Astrocyte of the hippocampus (primary cell): ENCODE measurements around the gene RPS26.
A peak's percentile ranks its signal among the peaks of the same experiment; 100 is the strongest.
"Not testable (repeated sequence)": the region's sequence is repeated elsewhere in the genome, so short reads cannot be mapped to it uniquely, and the experiment has no call there.

Experiments used
- DNase-seq: peaks from one replicate; pipeline ENCODE4 v3.0.0; 2011; ENCODE audit warnings: low read depth, low spot score

Gene RPS26

DNA sequence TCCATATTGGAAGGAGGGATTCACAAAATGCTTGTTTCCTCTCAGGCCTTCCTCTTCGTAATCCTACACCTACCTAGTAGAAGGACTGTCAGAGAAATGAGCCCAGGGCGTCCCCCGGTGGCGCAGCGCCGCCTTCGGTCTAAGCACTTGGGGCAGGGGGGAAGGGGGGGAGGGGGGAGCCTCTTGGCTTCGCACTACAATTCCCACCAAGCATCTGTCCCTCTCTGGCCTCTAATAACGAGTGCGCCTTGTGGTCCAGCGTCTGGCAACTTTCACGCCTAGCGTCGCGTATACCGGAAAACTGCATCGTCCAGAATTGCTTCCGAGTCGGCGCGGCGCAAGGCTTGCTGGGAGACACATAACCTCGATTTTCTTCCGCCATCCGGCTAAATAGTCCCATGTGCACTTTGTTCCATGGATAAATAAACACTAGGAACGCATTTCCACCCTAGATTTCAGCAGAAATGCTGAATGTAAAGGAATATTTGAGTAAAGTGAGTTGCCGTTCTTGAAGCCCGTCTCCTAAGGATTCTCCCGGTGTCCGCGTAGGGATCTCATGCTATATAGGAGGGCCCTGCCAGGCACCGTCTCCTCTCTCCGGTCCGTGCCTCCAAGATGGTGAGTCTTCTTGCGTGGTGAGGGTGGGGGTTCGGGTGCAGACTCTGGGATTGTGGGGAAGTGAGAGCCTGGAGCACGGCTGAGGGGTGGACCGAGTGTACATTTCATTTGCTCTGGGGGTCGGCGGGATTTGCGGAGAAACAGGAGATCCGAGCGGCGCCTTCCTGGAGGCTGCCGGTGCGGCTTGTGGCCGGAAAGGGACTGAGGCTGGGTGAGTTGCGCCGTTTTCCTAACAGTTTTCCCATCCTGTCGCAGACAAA lies at the start of gene RPS26:
RPS26 (plus strand) TSS at position 367 of the 878 bp plus-strand sequence; CDS start at position 616, 249 bp downstream.
- DNase-seq, result peak; percentile 99

GRCh38 chr12:55993230-55993853 lies 48.4 kb upstream of the RPS26 start:
- DNase-seq, result no peak

GRCh38 chr12:55995366-55995765 lies 46.4 kb upstream of the RPS26 start:
- DNase-seq, result no peak

- peak; percentile 81 for DNase-seq
Observed at GRCh38 chr12:55996201-55996714, 45.5 kb upstream of the RPS26 start.

GRCh38 chr12:55996715-55997534 lies 44.8 kb upstream of the RPS26 start, which contains the start of gene SUOX:
Gene SUOX (plus strand): TSS chr12:55997276. CDS start chr12:56002222, 4,946 bp downstream.
- DNase-seq, result peak; percentile 98

- no peak for DNase-seq
Observed at GRCh38 chr12:55997535-55997859, 44.2 kb upstream of the RPS26 start.

- DNase-seq, result not testable (repeated sequence)
Observed at GRCh38 chr12:55999522-55999921, 42.2 kb upstream of the RPS26 start.

DNA sequence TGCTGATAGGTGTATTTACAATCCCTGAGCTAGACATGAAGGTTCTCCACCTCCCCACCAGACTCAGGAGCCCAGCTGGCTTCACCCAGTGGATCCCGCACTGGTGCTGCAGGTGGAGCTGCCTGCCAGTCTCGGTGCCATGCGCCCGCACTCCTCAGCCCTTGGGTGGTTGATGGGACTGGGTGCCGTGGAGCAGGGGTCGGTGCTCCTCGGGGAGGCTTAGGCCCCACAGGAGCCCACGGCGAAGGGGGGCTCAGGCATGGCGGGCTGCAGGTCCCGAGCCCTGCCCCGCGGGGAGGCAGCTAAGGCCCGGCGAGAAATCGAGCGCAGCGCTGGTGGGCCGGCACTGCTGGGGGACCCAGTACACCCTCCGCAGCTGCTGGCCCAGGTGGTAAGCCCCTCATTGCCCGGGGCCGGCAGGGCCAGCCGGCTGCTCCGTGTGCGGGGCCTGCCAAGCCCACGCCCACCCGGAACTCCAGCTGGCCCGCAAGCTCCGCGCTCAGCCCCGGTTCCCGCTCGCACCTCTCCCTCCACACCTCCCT lies 41.6 kb upstream of the RPS26 start:
- not testable (repeated sequence) for DNase-seq

DNA sequence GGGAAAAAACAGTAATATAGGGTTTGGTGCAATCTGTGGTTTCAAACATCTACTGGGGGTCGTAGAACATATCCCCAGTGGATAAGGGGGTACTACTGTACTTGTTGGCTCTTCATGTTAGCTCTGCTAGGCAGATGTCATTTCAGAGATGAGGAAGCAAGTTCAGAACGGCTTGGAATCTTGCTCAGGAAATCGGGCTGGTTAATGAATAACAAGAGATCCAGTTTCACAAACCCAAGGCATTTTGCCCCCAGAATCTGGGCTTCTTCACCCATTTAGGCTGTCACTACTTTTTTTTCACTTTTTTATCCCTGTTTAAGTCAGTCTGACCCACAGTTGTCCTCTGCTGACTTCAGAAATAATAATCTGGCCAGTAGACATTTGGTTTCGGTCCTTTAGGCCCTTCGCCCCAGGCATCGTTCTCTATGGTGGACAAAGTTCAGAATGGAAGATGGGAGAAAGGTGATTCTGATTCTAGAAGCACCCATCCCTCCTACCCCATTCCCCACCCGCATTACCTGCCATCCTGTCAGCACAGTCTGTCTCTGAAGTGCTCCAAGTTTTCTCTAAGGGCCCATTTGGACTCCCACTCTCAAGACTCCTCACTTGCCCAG lies 40.1 kb upstream of the RPS26 start:
- DNase-seq, result no peak

DNA sequence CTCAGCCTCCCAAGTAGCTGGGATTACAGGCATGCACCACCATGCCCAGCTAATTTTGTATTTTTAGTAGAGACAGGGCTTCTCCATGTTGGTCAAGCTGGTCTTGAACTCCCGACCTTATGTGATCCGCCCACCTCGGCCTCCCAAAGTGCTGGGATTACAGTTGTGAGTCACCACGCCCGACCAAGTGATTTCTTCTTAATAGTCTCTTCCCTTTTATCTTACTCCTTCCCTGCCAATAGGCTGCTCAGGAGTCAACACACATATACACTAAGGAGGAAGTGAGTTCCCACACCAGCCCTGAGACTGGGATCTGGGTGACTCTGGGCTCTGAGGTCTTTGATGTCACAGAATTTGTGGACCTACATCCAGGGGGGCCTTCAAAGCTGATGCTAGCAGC lies 38.3 kb upstream of the RPS26 start:
- DNase-seq, result not testable (repeated sequence)

DNA sequence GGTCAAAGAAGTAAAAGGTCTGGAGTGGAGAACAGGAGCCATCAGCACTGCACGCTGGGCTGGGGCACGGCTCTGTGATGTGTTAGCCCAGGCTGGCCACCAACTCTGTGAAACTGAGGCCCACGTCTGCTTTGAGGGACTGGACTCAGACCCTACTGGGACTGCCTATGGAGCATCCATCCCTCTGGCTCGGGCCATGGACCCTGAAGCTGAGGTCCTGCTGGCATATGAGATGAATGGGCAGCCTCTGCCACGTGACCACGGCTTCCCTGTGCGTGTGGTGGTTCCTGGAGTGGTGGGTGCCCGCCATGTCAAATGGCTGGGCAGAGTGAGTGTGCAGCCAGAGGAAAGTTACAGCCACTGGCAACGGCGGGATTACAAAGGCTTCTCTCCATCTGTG lies 37.5 kb upstream of the RPS26 start:
- no peak for DNase-seq

DNA sequence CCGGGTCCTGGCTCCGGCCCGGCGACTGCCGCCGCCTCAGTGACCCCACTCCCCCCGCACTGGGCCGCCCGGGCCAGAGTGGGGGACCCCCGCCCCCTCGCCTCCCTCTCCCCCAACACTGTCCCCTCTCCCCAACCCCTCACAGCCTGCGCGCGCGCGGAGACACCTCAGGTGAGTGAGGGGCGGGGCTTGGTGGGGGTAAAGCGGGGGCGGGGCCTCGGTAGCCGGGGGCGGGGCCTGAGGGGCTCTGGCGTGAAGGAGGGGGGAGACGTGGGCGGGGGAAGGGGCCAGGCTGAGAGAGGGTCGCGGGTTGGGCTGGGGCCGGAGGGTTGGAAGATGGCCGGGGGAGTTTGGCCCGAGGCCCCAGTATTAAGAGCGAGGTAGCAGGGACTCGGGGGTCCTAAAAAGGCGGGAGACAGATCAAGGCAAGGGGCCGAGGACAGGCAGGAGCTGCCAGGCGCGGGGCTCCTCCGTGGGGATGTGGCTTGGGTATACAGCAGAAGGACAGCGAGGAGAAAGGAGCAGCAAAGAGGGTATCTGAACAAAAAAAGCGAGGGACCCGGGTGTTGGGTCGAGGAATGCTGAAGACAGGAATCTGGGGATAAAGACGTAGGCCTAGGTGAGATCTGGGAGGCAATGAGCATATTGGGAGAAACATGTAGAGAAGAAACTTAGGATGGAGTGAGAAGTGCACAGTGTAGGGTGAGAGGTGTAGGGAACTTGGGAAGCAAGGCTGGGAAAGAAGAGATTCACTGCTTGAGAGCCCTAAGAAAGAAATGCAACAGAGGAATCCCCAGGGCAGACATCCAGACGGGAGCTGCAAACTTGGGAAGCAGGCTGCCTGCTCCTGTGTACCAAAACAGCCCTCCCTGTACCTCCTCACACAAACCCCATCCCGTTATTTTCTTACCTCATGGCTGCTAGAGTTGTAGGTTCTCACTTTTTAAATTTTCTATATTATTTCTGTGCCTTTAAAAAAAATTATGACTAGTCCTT lies 33.9 kb upstream of the RPS26 start:
- DNase-seq, result peak; percentile 51

GRCh38 chr12:56010111-56010570 lies 31.6 kb upstream of the RPS26 start:
- DNase-seq, result no peak

DNA sequence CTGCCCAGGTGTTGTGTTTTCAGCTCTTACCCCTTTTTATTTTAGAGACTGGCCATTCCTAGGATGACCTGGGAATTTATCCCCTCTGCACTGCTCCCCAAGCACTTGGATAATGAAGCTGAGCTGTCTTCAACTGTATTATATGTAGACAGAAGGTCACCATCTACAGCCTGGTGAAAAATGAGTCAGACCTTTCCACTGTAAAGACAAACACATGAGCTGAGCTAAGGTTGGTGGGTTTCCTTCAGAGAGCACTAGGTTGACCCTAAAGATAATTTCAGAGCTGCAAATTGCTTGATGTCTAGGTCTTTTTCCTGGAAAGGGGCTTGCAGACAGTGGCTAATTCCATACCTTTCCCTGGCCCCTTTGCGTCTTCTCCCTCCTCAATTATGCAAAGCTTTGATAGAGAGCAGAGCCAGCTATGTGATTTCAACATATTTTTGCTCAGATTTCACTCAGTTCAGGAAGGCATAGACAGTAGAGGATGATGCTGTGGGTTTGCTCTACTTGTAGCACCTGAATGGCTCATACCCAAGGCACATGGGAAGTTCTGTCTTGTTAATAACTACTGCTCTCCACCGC lies 30.1 kb upstream of the RPS26 start:
- DNase-seq, result no peak

- no peak for DNase-seq
Observed at GRCh38 chr12:56013482-56013881, 28.2 kb upstream of the RPS26 start.

DNA sequence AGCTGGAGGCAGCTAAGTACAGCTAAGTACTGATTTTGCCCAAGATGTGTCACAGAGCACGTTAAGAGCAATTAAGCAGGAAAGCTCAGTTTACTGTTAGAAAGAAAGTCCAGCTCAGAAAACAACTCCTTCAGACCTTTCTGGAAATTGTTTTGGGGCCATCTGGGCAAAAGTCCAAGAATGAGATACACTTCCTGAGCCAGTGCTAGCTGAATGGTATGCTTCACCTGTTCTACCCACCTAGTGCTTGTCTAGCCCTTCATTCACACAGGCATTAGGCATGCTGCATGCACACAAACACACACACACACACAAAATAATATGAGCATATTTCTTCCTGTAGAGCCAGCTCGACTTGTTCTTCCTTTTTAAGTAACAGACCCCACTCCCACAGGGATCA lies 27.5 kb upstream of the RPS26 start:
- peak; percentile 20 for DNase-seq

DNA sequence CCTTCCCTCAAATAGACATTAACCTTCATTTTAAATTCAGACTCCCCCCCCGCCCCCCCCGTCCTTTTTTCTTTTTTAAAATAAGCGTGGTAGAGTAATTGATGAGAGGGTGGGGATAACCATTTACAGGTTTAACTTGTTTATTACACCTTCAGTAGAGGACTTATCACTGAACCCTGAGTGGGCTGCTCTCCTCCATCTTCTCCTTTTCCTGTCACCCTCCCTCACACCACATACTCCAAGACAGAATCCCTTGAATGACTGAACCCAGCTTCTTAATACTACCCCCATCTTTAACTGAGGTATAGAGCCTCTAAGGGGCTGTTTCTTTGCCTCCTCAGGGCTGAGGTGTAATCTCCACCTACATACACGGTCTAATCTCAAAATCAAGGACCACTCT lies 24.5 kb upstream of the RPS26 start:
- no peak for DNase-seq

- DNase-seq, result no peak
Observed at GRCh38 chr12:56018356-56018755, 23.4 kb upstream of the RPS26 start.

GRCh38 chr12:56020423-56021184 lies 21.1 kb upstream of the RPS26 start, which contains the start of gene IKZF4:
Gene IKZF4 (plus strand): TSS chr12:56021043. CDS start chr12:56021494, 451 bp downstream.
- DNase-seq, result peak; percentile 57
